Fibroblast of skin of scalp (primary cell): ENCODE data around the gene NDUFB5. TPM values are rescaled to one million over a fixed set of nuclear protein-coding genes. Genes with fewer than 3 reads are reported as not detected.

Source experiments
- DNase-seq: peaks from one replicate; pipeline ENCODE4 v3.0.0-alpha.2; 2013
- polyA plus RNA-seq, 2 experiments: library from polyadenylated mRNA; unstranded; fragments of 120-200 nt; gene quantifications; one replicate each; pipeline ENCODE4 v1.2.1, GENCODE V29; 2013; ENCODE audit not compliant: insufficient read length in 2 of 2

NDUFB5 gene
- polyA plus RNA-seq (2013, experiment 1 of 2; ENCODE audit: insufficient read length), result 73.1 TPM
- 78.1 TPM for polyA plus RNA-seq (2013, experiment 2 of 2; ENCODE audit: insufficient read length)

- peak; percentile 96 for DNase-seq
Observed at GRCh38 chr3:179604321-179605078, at the start of gene NDUFB5, which contains the start of gene MRPL47. Gene NDUFB5 (plus strand): TSS chr3:179604794. CDS start chr3:179604816, 22 bp downstream. Gene MRPL47 (minus strand): TSS chr3:179604638. CDS start chr3:179604624, 14 bp downstream.

- peak; percentile 80 for DNase-seq
Observed at GRCh38 chr3:179558742-179559364, 45.7 kb upstream of the NDUFB5 start.

GRCh38 chr3:179560791-179561190 lies 43.8 kb upstream of the NDUFB5 start:
- DNase-seq, result no peak

DNA sequence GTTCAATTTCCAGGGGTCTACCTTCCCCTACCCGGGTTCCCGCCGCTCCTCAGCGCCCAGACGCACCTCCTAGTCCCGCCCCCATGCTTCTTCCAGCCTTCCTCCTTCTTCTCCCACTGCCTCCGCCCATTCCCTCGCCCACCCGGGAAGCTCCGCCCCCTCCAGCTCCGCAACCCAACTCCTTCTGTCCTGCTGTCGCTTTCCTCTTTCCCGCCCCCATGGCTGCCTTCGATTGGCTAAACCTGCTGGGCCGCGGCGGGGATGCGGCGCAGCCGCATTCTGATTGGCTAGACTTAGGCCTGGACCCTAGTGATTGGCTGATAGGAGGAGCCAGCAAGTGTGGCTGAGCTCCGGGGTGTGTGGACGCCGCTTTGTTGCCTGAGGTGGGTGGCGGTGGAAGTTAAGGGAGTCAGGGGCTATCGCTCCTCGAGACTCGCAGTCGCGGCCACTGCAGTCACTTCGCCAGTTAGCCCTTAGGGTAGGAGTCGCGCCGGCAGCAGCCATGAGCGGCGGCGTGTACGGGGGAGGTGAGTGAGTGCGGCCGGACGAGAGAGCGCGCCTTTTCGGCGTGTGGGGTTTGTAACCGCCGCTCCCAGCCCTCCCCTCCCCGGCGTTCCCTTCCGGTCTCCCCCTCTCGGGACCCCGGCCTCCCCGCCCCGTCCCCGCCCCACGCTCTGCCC lies 41.9 kb upstream of the NDUFB5 start, which contains the start of gene ACTL6A:
Gene ACTL6A (plus strand): TSS at position 336 of the 680 bp plus-strand sequence. CDS start 167 bp downstream, at position 503.
- DNase-seq, result peak; percentile 100

- peak; percentile 67 for DNase-seq
Observed at GRCh38 chr3:179563271-179563783, 41.3 kb upstream of the NDUFB5 start.

- no peak for DNase-seq
Observed at GRCh38 chr3:179565496-179565895, 39.1 kb upstream of the NDUFB5 start.

GRCh38 chr3:179580992-179581391 lies 23.6 kb upstream of the NDUFB5 start:
- no peak for DNase-seq

DNA sequence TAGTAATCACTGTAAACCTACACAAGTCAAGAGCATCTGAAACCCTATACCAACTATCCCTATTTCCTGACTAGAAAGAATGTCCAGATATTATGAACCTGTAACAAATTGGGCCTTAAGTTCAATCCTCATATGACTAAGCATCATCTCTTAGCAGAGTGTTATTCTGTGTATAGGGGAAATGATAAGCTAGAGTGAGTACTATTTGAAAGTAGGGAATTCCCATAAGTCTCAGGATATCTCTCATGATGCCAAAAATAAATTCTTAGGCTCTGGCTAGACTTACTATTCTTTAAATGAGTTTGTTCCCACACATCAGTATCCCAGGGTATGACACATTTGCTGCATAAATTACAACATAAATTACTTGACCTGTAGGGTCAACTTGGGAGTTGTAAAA lies 15.5 kb upstream of the NDUFB5 start:
- DNase-seq, result peak; percentile 2

DNA sequence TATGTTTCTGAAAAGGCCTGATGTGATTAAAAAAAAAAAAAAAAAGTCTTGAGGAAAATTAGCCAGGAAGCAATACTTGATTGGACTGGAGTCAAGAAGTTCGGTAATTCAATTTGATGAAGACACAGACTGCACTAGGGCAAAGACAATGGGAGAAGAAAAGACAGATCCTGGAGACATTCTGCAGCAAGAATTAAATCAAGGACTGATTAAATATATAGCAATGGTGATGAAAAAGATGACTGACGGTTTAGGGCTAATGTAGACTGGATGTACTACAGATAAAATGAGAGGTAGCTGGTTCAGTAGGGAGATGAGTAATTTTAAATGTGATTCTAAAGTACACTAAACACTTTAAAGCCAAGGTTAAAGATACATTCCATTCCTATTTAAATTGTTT lies 13.9 kb upstream of the NDUFB5 start:
- no peak for DNase-seq

- DNase-seq, result no peak
Observed at GRCh38 chr3:179591313-179591712, 13.3 kb upstream of the NDUFB5 start.

GRCh38 chr3:179599531-179599930 lies 5.1 kb upstream of the NDUFB5 start:
- DNase-seq, result no peak

- no peak for DNase-seq
Observed at GRCh38 chr3:179603321-179603720, 1.3 kb upstream of the NDUFB5 start.

DNA sequence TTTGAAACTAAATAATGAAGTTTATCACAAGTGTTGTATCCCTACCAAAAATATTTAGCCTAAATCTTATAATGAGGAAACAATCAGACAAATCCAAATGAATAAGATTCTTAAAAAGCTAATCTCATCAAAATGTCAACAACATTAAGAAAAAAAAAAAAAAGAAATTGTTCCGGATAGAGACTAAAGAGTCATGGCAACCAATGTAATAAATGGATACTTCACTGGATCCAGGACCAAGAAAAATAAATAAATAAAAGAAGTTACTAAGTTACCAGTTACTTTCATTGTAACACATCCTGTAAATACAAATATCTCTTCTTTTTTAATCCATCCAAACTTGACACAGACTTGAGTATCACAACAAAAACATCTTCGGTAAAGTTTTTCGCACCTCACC lies 763 bp upstream of the NDUFB5 start:
- no peak for DNase-seq

DNA sequence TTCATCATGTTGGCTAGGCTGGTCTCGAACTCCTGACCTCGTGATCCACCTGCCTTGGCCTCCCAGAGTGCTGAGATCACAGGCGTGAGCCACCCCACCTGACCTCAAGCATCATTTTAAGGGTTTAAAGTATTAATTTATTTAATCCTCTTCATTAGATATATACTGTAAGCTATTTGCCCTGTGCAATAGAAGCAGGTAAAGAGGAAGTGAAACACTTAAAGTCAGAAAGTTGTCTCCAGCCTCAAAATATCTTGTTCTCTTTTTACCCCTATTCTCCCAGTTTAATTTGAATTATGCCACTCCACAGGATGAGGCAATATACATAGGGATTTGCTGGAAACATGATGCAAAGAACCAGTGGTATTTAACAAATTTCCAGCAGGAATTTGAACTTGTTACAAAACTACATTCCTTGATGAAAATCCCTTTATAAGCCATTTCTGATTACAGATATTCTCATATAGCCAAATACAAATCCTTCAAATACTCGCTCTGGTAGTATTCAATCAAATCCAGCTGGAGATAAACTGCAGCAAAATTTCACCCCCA lies 2.0 kb downstream of the NDUFB5 start:
- DNase-seq, result no peak

GRCh38 chr3:179608931-179609720 lies 4.5 kb downstream of the NDUFB5 start:
- DNase-seq, result no peak

- DNase-seq, result no peak
Observed at GRCh38 chr3:179610066-179610465, 5.5 kb downstream of the NDUFB5 start.

DNA sequence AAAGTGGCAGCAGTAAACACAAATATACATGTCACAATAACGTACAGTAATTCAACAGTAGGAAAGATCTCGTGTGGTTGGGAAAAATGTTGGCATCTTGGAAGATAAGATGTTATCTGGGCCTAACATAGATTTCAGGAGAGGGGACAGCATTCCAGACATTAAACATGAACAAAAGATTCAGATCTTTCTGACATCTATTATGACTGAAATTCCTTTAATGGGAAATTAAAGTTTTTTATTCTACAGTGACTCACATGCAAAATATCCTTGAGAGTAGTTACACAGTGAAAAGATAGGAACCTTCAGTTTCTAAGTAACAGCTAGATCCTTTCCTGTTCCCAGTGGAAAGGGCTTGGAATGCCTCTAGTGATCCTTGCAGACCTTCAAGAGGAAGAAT lies 9.2 kb downstream of the NDUFB5 start:
- peak; percentile 59 for DNase-seq

GRCh38 chr3:179615458-179616173 lies 11.0 kb downstream of the NDUFB5 start:
- DNase-seq, result no peak

GRCh38 chr3:179622023-179622422 lies 17.4 kb downstream of the NDUFB5 start:
- DNase-seq, result no peak

GRCh38 chr3:179624451-179624850 lies 19.9 kb downstream of the NDUFB5 start:
- peak; percentile 66 for DNase-seq
